GM19240 (cell line): ENCODE measurements around the gene MX2.

Experiments used
- DNase-seq: peaks from one replicate; pipeline ENCODE4 v3.0.0; 2011; ENCODE audit warnings: low spot score; ENCODE audit not compliant: insufficient read length

MX2 gene

GRCh38 chr21:41364308-41364707 lies 2.5 kb downstream of the MX2 start:
- DNase-seq, result no peak

- no peak for DNase-seq
Measured at GRCh38 chr21:41365377-41366107, 3.7 kb downstream of the MX2 start.

GRCh38 chr21:41366522-41367151 lies 4.8 kb downstream of the MX2 start:
- peak; percentile 24 for DNase-seq

- no peak for DNase-seq
Measured at GRCh38 chr21:41367301-41367944, 5.6 kb downstream of the MX2 start.

- DNase-seq, result peak; percentile 79
Measured at GRCh38 chr21:41367945-41368734, 6.3 kb downstream of the MX2 start.

- DNase-seq, result no peak
Measured at GRCh38 chr21:41368735-41369104, 6.9 kb downstream of the MX2 start.

GRCh38 chr21:41369105-41369919 lies 7.5 kb downstream of the MX2 start:
- DNase-seq, result peak; percentile 16

GRCh38 chr21:41369920-41370839 lies 8.4 kb downstream of the MX2 start:
- peak; percentile 16 for DNase-seq

GRCh38 chr21:41370840-41371684 lies 9.2 kb downstream of the MX2 start:
- DNase-seq, result no peak

- DNase-seq, result no peak
Measured at GRCh38 chr21:41371685-41372030, 9.8 kb downstream of the MX2 start.

GRCh38 chr21:41373253-41373652 lies 11.4 kb downstream of the MX2 start:
- no peak for DNase-seq

GRCh38 chr21:41373763-41374162 lies 11.9 kb downstream of the MX2 start:
- no peak for DNase-seq

- no peak for DNase-seq
Measured at GRCh38 chr21:41374177-41374712, 12.4 kb downstream of the MX2 start.

GRCh38 chr21:41374867-41375533 lies 13.2 kb downstream of the MX2 start:
- no peak for DNase-seq

- DNase-seq, result no peak
Measured at GRCh38 chr21:41375875-41376274, 14.0 kb downstream of the MX2 start.

GRCh38 chr21:41377715-41378114 lies 15.9 kb downstream of the MX2 start:
- DNase-seq, result no peak

- DNase-seq, result no peak
Measured at GRCh38 chr21:41378849-41379248, 17.0 kb downstream of the MX2 start.

GRCh38 chr21:41379901-41380300 lies 18.1 kb downstream of the MX2 start:
- no peak for DNase-seq
